ENCODE results near the gene FAM114A2.

DNA sequence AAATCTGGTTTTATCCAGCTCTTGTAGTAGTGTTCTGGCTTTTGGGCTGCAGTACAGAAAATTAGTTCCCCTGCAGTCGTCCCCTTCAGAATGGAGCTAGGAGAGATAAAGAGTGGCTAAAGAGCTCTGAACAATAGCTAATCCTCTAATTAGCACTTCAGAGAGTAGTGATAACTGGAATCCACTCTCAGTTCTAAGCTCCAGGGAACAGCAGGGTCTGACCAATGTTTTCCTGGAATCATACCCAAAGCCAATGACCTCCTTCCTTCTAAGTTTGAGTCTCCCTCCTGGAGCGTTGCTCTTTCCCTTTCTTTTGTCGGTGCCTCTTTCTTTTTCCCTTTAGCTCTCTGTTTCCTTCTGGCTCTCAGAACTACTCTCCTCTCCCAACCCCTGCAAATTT is 47.4 kb upstream of the FAM114A2 start:
- no peak for TF ChIP-seq EZH2 (IDR thresholded peaks at IDR 0.05; ENCODE audit: borderline replicate concordance, low read length)
- TF ChIP-seq, protein P1, sequence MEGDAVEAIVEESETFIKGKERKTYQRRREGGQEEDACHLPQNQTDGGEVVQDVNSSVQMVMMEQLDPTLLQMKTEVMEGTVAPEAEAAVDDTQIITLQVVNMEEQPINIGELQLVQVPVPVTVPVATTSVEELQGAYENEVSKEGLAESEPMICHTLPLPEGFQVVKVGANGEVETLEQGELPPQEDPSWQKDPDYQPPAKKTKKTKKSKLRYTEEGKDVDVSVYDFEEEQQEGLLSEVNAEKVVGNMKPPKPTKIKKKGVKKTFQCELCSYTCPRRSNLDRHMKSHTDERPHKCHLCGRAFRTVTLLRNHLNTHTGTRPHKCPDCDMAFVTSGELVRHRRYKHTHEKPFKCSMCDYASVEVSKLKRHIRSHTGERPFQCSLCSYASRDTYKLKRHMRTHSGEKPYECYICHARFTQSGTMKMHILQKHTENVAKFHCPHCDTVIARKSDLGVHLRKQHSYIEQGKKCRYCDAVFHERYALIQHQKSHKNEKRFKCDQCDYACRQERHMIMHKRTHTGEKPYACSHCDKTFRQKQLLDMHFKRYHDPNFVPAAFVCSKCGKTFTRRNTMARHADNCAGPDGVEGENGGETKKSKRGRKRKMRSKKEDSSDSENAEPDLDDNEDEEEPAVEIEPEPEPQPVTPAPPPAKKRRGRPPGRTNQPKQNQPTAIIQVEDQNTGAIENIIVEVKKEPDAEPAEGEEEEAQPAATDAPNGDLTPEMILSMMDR (IDR thresholded peaks at IDR 0.05; ENCODE audit: low read length): no peak

All from OCI-LY1 (cell line).